ENCODE measurements around the gene GNAQ. TPM values are rescaled to one million over a fixed set of nuclear protein-coding genes. Genes with fewer than 3 reads are reported as not detected.

Gene GNAQ
- total RNA-seq, 1 donor from 2014 or later = 0.20 TPM

GRCh38 chr9:78004478-78005229 is 27.0 kb downstream of the GNAQ start:
- DNase-seq = no peak
- Mint-ChIP-seq H3K27me3 (peaks cover 20% of the 10 kb centered on the region), H3K9me3 (no peaks in the 10 kb centered on the region), H3K36me3 (ENCODE audit: low read depth) (no peaks in the 10 kb centered on the region), H3K4me1 (peaks cover 2% of the 10 kb centered on the region), H3K27ac (no peak overlapping the region), H3K4me3 (no peak overlapping the region)
- ATAC-seq (ENCODE audit: low read depth) = no peak
- ChIA-PET CTCF (no interaction called here), POLR2A (no interaction called here)
- intact Hi-C loops (cut with micrococcal nuclease) = no loop called here
- no peak for TF ChIP-seq CTCF (IDR thresholded peaks at IDR 0.05)

GRCh38 chr9:78003730-78004129 is 27.9 kb downstream of the GNAQ start:
- no peak for DNase-seq
- peaks cover 17% of the 10 kb centered on the region for H3K27me3 Mint-ChIP-seq
- H3K9me3 Mint-ChIP-seq = no peaks in the 10 kb centered on the region
- no peak for ATAC-seq (ENCODE audit: low read depth)
- no peak overlapping the region for H3K4me3 Mint-ChIP-seq
- no peaks in the 10 kb centered on the region for H3K36me3 Mint-ChIP-seq (ENCODE audit: low read depth)
- POLR2A ChIA-PET = no interaction called here
- CTCF ChIA-PET = no interaction called here
- intact Hi-C loops (cut with micrococcal nuclease) = no loop called here
- no peak overlapping the region for H3K27ac Mint-ChIP-seq
- no peak for TF ChIP-seq CTCF (IDR thresholded peaks at IDR 0.05)
- H3K4me1 Mint-ChIP-seq = no peaks in the 10 kb centered on the region

GRCh38 chr9:78001946-78002731 is 29.5 kb downstream of the GNAQ start:
- Mint-ChIP-seq H3K9me3 (no peaks in the 10 kb centered on the region), H3K4me1 (peaks cover 8% of the 10 kb centered on the region), H3K36me3 (ENCODE audit: low read depth) (no peaks in the 10 kb centered on the region), H3K27me3 (peaks cover 26% of the 10 kb centered on the region), H3K4me3 (no peak overlapping the region), H3K27ac (no peak overlapping the region)
- CTCF ChIA-PET = no interaction called here
- POLR2A ChIA-PET = no interaction called here
- intact Hi-C loops (cut with micrococcal nuclease) = no loop called here
- ATAC-seq (ENCODE audit: low read depth) (no peak), DNase-seq (no peak)
- no peak for TF ChIP-seq CTCF (IDR thresholded peaks at IDR 0.05)

- ChIA-PET CTCF (interaction anchor here (0.6 kb wide), 1 partner anchor 29 kb away, joined by 3 read pairs; no protein-coding TSS in a partner anchor), POLR2A (no interaction called here)
- DNase-seq (no peak), ATAC-seq (ENCODE audit: low read depth) (no peak)
- Mint-ChIP-seq H3K4me3 (no peak overlapping the region), H3K27me3 (peaks cover 30% of the 10 kb centered on the region), H3K27ac (no peak overlapping the region), H3K36me3 (ENCODE audit: low read depth) (no peaks in the 10 kb centered on the region), H3K9me3 (no peaks in the 10 kb centered on the region), H3K4me1 (peaks cover 8% of the 10 kb centered on the region)
- intact Hi-C loops (cut with micrococcal nuclease) = no loop called here
- no peak for TF ChIP-seq CTCF (IDR thresholded peaks at IDR 0.05)
These were observed 31.4 kb downstream of the GNAQ start for GRCh38 chr9:78000221-78000620.

- Mint-ChIP-seq H3K36me3 (ENCODE audit: low read depth) (no peaks in the 10 kb centered on the region), H3K4me1 (peaks cover 8% of the 10 kb centered on the region), H3K4me3 (no peak overlapping the region), H3K27ac (no peak overlapping the region), H3K9me3 (no peaks in the 10 kb centered on the region), H3K27me3 (peaks cover 32% of the 10 kb centered on the region)
- ChIA-PET CTCF (no interaction called here), POLR2A (no interaction called here)
- DNase-seq (no peak), ATAC-seq (ENCODE audit: low read depth) (no peak)
- intact Hi-C loops (cut with micrococcal nuclease) = no loop called here
- TF ChIP-seq CTCF (IDR thresholded peaks at IDR 0.05) = no peak
These were observed 32.4 kb downstream of the GNAQ start for GRCh38 chr9:77999231-77999631.
